Endothelial cell of umbilical vein (primary cell): ENCODE data around the gene LRRC17. TPM values are rescaled to one million over a fixed set of nuclear protein-coding genes. Genes with fewer than 3 reads are reported as not detected.

Source experiments
- BruUV-seq: library from RNA; stranded (reverse); fragments of 400-500 nt; replicated peaks from 2 replicates; lab custom pipeline; 2021; lab: Mats Ljungman, UMichigan
- CTCF ChIA-PET: fragments of 300-600, 350-600 bp; sonication (Branson Sonifier 250); formaldehyde crosslinking; loops from one replicate; lab custom pipeline; 2021; ENCODE audit warnings: antibody characterized with exemption, inconsistent platforms; lab: Charles Lee
- POLR2A ChIA-PET: fragments of 300-600, 350-600 bp; sonication (Branson Sonifier 250); formaldehyde crosslinking; loops from one replicate; lab custom pipeline; 2021; ENCODE audit warnings: antibody characterized with exemption, inconsistent platforms; lab: Charles Lee
- DNase-seq: peaks from one replicate; pipeline ENCODE4 v3.0.0-alpha.2; 2011; ENCODE audit warnings: low read depth, low spot score
- FAIRE-seq: peaks from 2 replicates; lab custom pipeline; 2011; peaks lifted over from hg19 to GRCh38; lab: Jason Lieb, UNC
- H2AFZ ChIP-seq: 2 replicates; pipeline ENCODE4 v1.6.0; 2012; ENCODE audit warnings: low read depth, low read length, control low read depth, inconsistent platforms
- H3K27ac ChIP-seq: 2 replicates; pipeline ENCODE4 v1.5.1; 2011; ENCODE audit warnings: low read depth, mild to moderate bottlenecking, control low read depth, low read length, moderate library complexity; ENCODE audit not compliant: insufficient read depth
- H3K27me3 ChIP-seq, 2 experiments: 2 replicates each; pipeline versions ENCODE4 v1.6.0 to v1.6.1; 2011; ENCODE audit warnings: low read length in 2 of 2, mixed read lengths in 1 of 2; ENCODE audit not compliant: control insufficient read depth in 2 of 2, insufficient read depth in 2 of 2
- H3K36me3 ChIP-seq, 2 experiments: 2 replicates in 1 of 2; 3 replicates in 1 of 2; pipeline ENCODE4 v1.5.1; 2011; ENCODE audit warnings: low read length in 2 of 2, mild to moderate bottlenecking in 1 of 2, moderate library complexity in 1 of 2; ENCODE audit not compliant: control insufficient read depth in 2 of 2, insufficient read depth in 2 of 2; ENCODE audit errors: extremely low read depth in 1 of 2
- H3K4me1 ChIP-seq: 3 replicates; pipeline ENCODE4 v1.5.1; 2011; ENCODE audit warnings: mild to moderate bottlenecking, low read length; ENCODE audit not compliant: control insufficient read depth, insufficient read depth; ENCODE audit errors: extremely low read depth
- H3K4me2 ChIP-seq: 2 replicates; pipeline ENCODE4 v1.6.1; 2011; ENCODE audit warnings: low read length, control low read depth, mixed read lengths; ENCODE audit not compliant: insufficient read depth
- H3K4me3 ChIP-seq, 3 experiments: fragments of 200-600 bp in 1 of 3; sonication (generic), shearing (Covaris generic) in 1 of 3; replicated peaks in 1 of 3; 2 replicates each; pipeline ENCODE4 v1.5.1; 2011 to 2016; ENCODE audit warnings: control low read depth in 3 of 3, low read length in 3 of 3, mild to moderate bottlenecking in 2 of 3, inconsistent platforms in 1 of 3, low read depth in 1 of 3, moderate library complexity in 1 of 3; ENCODE audit not compliant: insufficient read depth in 1 of 3
- H3K79me2 ChIP-seq: 2 replicates; pipeline ENCODE4 v1.6.0; 2012; ENCODE audit warnings: low read length, inconsistent platforms; ENCODE audit not compliant: control insufficient read depth, insufficient read depth
- H3K9ac ChIP-seq: replicated peaks from 2 replicates; pipeline ENCODE3; 2011; ENCODE audit warnings: low read length, control low read depth; ENCODE audit not compliant: insufficient read depth; ENCODE audit errors: extremely low read depth
- H3K9me1 ChIP-seq: replicated peaks from 3 replicates; pipeline ENCODE4 v1.6.0; 2011; ENCODE audit warnings: mild to moderate bottlenecking, low read length; ENCODE audit not compliant: control insufficient read depth, insufficient read depth; ENCODE audit errors: extremely low read depth
- H3K9me3 ChIP-seq: replicated peaks from 2 replicates; pipeline ENCODE4 v1.5.1; 2012; ENCODE audit warnings: low read length, inconsistent platforms; ENCODE audit not compliant: control insufficient read depth, insufficient read depth
- H4K20me1 ChIP-seq: replicated peaks from 2 replicates; pipeline ENCODE3; 2011; ENCODE audit warnings: mild to moderate bottlenecking, low read length; ENCODE audit not compliant: control insufficient read depth, insufficient read depth; ENCODE audit errors: extremely low read depth
- CTCF ChIP-seq, 2 donors: IDR thresholded peaks; 1 replicate in 1 of 2; 2 replicates in 1 of 2; pipeline ENCODE4 v1.5.1; 2011; ENCODE audit warnings: low read length in 2 of 2, mild to moderate bottlenecking in 2 of 2, moderate library complexity in 2 of 2, control low read depth in 1 of 2, inconsistent platforms in 1 of 2, low read depth in 1 of 2; ENCODE audit not compliant: insufficient read depth in 1 of 2; ENCODE audit errors: extremely low read depth in 1 of 2
- FOS ChIP-seq: IDR thresholded peaks from 2 replicates; pipeline ENCODE4 v1.6.1; 2011; ENCODE audit warnings: mild to moderate bottlenecking, low read length, moderate library complexity, borderline replicate concordance; ENCODE audit not compliant: insufficient read depth
- GATA2 ChIP-seq: IDR thresholded peaks from 2 replicates; pipeline ENCODE4 v1.7.0; 2011; ENCODE audit warnings: low read depth, mild to moderate bottlenecking, moderate library complexity, mixed read lengths, low read length; ENCODE audit not compliant: insufficient read length, insufficient read depth
- JUN ChIP-seq: IDR thresholded peaks from 2 replicates; pipeline ENCODE4 v1.6.1; 2011; ENCODE audit warnings: borderline replicate concordance, low read depth; ENCODE audit not compliant: insufficient read length, insufficient read depth
- MAX ChIP-seq: IDR thresholded peaks from 2 replicates; pipeline ENCODE4 v1.6.1; 2011; ENCODE audit not compliant: insufficient read depth, insufficient read length
- MYC ChIP-seq: IDR thresholded peaks from one replicate; pipeline ENCODE4 v1.6.1; 2011; ENCODE audit warnings: mild to moderate bottlenecking, low read depth, low read length
- POLR2A ChIP-seq: IDR thresholded peaks from 2 replicates; pipeline ENCODE4 v1.6.1; 2012; ENCODE audit warnings: low read depth, mild to moderate bottlenecking, control low read depth, low read length
- POLR2AphosphoS5 ChIP-seq: IDR thresholded peaks from 2 replicates; pipeline ENCODE4 v1.6.1; 2012; ENCODE audit warnings: low read depth, mild to moderate bottlenecking, control low read depth, low read length, moderate library complexity; ENCODE audit not compliant: insufficient read depth
- dilution Hi-C: fragments of 300-500 bp; cut with MboI; formaldehyde crosslinking; loops from one replicate; pipeline ENCODE4 v1.15.0; 2019; ENCODE audit warnings: low sequenced_read_pairs; ENCODE audit not compliant: extremely low pct_ligation_motif_present
- intact Hi-C: fragments of 100-400 bp; cut with micrococcal nuclease; formaldehyde crosslinking; loops from one replicate; pipeline ENCODE4 v1.10.0; 2022
- polyA plus RNA-seq, 4 experiments: library from polyadenylated mRNA; depleted of rRNA in 3 of 4; stranded (reverse) in 3 of 4; unstranded in 1 of 4; fragments of >200 nt; gene quantifications; 2 replicates each; pipeline versions ENCODE4 v1.2.1 to v1.2.3, GENCODE V29; 2011 to 2012; ENCODE audit warnings: missing spikeins in 1 of 4
- total RNA-seq: library from RNA; stranded (reverse); gene quantifications from 2 replicates; pipeline ENCODE4 v1.2.3, GENCODE V29; 2021

Gene LRRC17
- total and polyA plus RNA-seq, 2 donors (not counting 3 experiments of a cell fraction or from before 2014, with no cell fraction given), result 22.7 to 33.7 TPM

GRCh38 chr7:102992509-102992937 lies 79.7 kb downstream of the LRRC17 start:
- no peak overlapping the region for H3K4me3 ChIP-seq
- H3K79me2 ChIP-seq, result no peaks in the 10 kb centered on the region
- BruUV-seq, result TSS peak; percentile 75
- dilution Hi-C loops, result no loop called here
- no peaks in the 10 kb centered on the region for H3K27me3 ChIP-seq
- FAIRE-seq (no peak), DNase-seq (peak; percentile 42)
- H3K4me1 ChIP-seq, result peaks cover 43% of the 10 kb centered on the region
- H3K27ac ChIP-seq, result peak overlapping the region; percentile 99
- no peak overlapping the region for H2AFZ ChIP-seq
- no peaks in the 10 kb centered on the region for H4K20me1 ChIP-seq
- TF ChIP-seq POLR2A (no peak), FOS (no peak), CTCF (IDR thresholded peaks at IDR 0.05; ENCODE audit: extremely low read depth in 1 of 2, insufficient read depth in 1 of 2, low read depth in 1 of 2, low read length in 2 of 2) (no peak), POLR2AphosphoS5 (no peak), MYC (no peak), MAX (no peak), GATA2 (no peak), JUN (no peak)
- H3K9ac ChIP-seq, result peak overlapping the region; percentile 79
- CTCF ChIA-PET, result interaction anchor here (0.8 to 3.3 kb wide), 10 partner anchors 16 to 235 kb away, joined by 3 to 35 read pairs (median 4); no protein-coding TSS in a partner anchor
- POLR2A ChIA-PET, result no interaction called here
- intact Hi-C loops, result loop anchor here (1.0 kb wide), 1 partner anchor 19 kb away; no protein-coding TSS in a partner anchor
- H3K36me3 ChIP-seq, result no peaks in the 10 kb centered on the region
- H3K9me1 ChIP-seq, result no peaks in the 10 kb centered on the region
- H3K9me3 ChIP-seq, result no peaks in the 10 kb centered on the region
- H3K4me2 ChIP-seq, result peak overlapping the region; percentile 51
